ENCODE results near the gene HSDL2.

- TF ChIP-seq POLR2A (IDR thresholded peaks at IDR 0.05; ENCODE audit: low read length) (no peak), GATA1 (IDR thresholded peaks at IDR 0.05; ENCODE audit: low read depth, low read length) (no peak)
Observed at GRCh38 chr9:112422417-112423148, 42.7 kb downstream of the HSDL2 start.
